ENCODE results near the gene KLHL36.

DNA sequence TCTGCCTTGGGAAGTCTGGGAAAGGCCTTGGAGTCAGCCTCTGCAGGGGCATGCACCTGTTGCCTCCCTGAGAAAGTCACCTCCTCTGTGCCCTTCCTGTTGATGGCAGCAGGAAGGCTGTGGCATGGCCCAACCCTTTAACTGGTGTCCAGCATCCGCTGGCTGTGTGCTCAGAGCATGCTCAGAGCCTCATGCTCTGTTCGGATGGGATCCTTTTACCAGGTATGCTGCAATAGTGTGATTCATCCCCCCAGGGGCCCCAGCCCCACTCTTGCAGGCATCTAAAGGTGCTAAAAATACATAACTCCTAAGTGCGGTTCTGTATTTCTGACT lies 24.9 kb downstream of the KLHL36 start:
- no peak for TF ChIP-seq POLR2A (IDR thresholded peaks at IDR 0.05)
- TF ChIP-seq POLR2AphosphoS5 (IDR thresholded peaks at IDR 0.05), result no peak

All from sigmoid colon (tissue), 4 donors.